Measurements from ENCODE around the gene DOLPP1.
"Not testable (repeated sequence)": the region's sequence is repeated elsewhere in the genome, so short reads cannot be mapped to it uniquely, and the experiment has no call there.

DOLPP1 gene

GRCh38 chr9:129113645-129114304 lies 32.9 kb downstream of the DOLPP1 start:
- peak; percentile 77 for DNase-seq

GRCh38 chr9:129118799-129119198 lies 37.9 kb downstream of the DOLPP1 start:
- DNase-seq = no peak

- DNase-seq = no peak
These were observed 40.6 kb downstream of the DOLPP1 start for GRCh38 chr9:129121483-129121882.

- DNase-seq = no peak
These were observed 41.2 kb downstream of the DOLPP1 start for GRCh38 chr9:129122133-129122532.

GRCh38 chr9:129122976-129123375 lies 42.1 kb downstream of the DOLPP1 start:
- DNase-seq = not testable (repeated sequence)

- DNase-seq = peak; percentile 72
These were observed 43.7 kb downstream of the DOLPP1 start for GRCh38 chr9:129124506-129125069.

- DNase-seq = no peak
These were observed 44.6 kb downstream of the DOLPP1 start for GRCh38 chr9:129125478-129125877.

GRCh38 chr9:129126749-129127618 lies 46.1 kb downstream of the DOLPP1 start:
- no peak for DNase-seq

GRCh38 chr9:129128689-129129088 lies 47.8 kb downstream of the DOLPP1 start:
- DNase-seq = no peak

- DNase-seq = not testable (repeated sequence)
These were observed 49.4 kb downstream of the DOLPP1 start for GRCh38 chr9:129130271-129130670.

GRCh38 chr9:129130791-129131190 lies 49.9 kb downstream of the DOLPP1 start:
- no peak for DNase-seq

- peak; percentile 82 for DNase-seq
These were observed 50.6 kb downstream of the DOLPP1 start for GRCh38 chr9:129131300-129132145.

GRCh38 chr9:129133082-129133481 lies 52.2 kb downstream of the DOLPP1 start:
- DNase-seq = no peak

GRCh38 chr9:129135476-129135875 lies 54.6 kb downstream of the DOLPP1 start:
- no peak for DNase-seq

GRCh38 chr9:129136446-129137035 lies 55.6 kb downstream of the DOLPP1 start:
- DNase-seq = no peak

GRCh38 chr9:129137292-129138143 lies 56.6 kb downstream of the DOLPP1 start:
- DNase-seq = no peak

- no peak for DNase-seq
These were observed 57.2 kb downstream of the DOLPP1 start for GRCh38 chr9:129138144-129138462.

GRCh38 chr9:129138476-129139232 lies 57.7 kb downstream of the DOLPP1 start:
- no peak for DNase-seq

- peak; percentile 93 for DNase-seq
These were observed 58.5 kb downstream of the DOLPP1 start for GRCh38 chr9:129139233-129139992.

- DNase-seq = peak; percentile 86
These were observed 59.1 kb downstream of the DOLPP1 start for GRCh38 chr9:129139993-129140396.

Data from hematopoietic multipotent progenitor cell treated with erythropoietin and hydrocortisone succinate and interleukin-3 and kit ligand, for 6 days (in vitro differentiated cells).